SW 1271 (cell line): ENCODE results near the gene GLDC.
"Not testable (repeated sequence)": the region's sequence is repeated elsewhere in the genome, so short reads cannot be mapped to it uniquely, and the experiment has no call there.

Experiments
- DNase-seq, 2 experiments: peaks; one replicate each; lab custom pipeline; 2025; lab: John Stamatoyannopoulos, UW

Gene GLDC

DNA sequence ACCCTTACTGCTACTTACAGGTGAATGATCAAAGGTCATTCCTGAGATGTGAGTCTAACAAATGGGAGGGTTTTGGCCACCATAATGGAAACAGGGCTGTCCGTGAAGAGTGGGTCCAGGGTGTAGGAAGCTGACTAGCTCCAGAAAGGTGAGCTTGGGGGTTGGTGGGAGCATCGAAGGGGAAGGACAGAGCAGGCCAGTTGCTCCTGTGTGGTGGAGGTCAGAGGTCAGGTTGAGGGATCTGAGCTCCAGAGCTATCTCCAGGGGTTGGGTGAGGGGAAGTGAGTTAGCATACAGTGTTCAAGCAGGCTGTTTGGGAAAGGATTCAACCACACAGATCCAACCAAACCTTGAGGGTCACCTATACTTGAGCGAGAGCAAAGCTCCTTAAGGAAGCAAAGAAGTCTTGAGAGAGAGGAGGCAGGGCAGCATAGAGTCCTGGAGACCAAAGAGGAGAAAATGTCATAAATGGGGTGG, 18.7 kb upstream of the GLDC start:
- DNase-seq, result no peak

DNA sequence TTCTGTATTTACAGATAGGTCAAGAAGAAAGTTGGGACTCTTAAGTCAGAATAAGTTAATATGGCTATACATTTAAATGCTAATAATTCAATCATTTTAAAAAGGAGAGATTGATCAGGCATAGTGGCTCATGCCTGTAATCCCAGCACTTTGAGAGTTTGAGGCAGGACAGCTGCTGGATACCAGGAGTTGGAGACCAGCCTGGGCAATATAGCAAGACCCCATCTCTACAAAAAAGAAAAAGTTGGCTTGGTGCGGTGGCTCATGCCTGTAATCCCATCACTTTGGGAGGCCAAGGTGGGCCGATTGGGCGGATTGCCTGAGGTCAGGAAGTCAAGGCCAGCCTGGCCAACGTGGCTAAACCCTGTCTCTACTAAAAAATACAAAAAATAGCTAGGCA, 15.0 kb upstream of the GLDC start:
- no peak for DNase-seq

DNA sequence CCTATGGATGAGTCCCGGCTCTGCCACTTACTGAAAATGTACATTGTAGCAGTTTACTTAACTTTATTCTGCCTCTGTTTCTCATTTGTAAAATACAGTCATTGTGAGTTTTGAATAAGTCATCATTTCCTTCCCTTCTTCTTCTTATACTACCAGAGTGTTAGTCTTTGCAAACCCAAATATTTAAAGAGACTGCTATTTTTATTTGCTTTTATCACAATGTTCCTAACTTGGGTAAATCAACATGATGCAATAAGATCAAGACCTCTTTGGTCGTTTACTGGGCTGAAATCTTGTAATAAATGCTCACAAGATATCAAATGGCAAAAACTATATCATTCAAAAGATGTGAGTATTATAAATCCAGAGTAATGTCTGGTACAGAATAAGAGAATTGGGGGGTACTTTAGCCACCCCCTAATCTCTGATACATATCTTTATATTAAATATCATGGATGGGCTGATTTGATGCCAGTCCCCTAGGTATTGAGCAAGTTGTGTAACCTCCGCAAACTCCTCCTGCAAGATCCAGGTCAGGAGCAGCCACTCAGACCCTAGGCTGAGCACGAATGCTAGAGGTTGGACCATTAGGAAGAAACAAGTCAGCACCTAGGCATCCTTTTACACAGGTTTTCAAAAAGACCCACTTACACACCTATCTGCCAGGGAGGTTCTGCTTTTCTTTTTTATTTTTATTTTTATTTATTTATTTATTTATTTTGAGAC, 13.3 kb upstream of the GLDC start:
- no peak for DNase-seq

DNA sequence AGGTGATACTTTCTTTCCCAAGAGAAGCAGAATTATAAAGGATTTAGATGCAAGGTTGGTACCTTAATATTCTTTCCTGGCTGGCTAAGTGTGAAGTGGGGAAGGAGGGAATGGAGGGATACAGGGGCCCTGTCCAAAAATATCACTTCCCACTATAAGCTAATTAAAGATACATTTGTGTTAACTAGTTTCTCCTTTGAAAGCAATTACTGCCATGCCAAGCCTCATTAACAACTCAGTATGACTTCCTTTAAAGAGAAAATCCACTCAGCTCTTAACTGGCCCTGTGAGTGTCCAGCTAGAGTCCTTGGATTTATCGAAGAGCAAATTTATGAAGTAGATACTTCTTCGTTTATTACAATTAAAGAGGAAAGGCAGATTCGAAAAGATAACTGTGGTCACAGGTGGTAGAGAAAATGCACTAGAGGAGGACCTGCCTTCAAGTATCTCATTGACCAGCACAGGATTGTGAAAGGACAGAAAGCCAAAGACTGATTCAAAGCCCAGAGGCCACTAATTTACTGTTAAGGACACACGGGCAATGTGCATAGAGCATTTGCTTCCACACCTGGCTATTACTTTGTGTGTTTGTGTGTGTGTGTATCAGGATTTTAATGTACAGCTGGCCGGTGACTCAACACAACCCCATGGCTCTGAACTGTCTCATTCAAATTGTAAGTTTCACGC, 11.2 kb upstream of the GLDC start:
- no peak for DNase-seq

DNA sequence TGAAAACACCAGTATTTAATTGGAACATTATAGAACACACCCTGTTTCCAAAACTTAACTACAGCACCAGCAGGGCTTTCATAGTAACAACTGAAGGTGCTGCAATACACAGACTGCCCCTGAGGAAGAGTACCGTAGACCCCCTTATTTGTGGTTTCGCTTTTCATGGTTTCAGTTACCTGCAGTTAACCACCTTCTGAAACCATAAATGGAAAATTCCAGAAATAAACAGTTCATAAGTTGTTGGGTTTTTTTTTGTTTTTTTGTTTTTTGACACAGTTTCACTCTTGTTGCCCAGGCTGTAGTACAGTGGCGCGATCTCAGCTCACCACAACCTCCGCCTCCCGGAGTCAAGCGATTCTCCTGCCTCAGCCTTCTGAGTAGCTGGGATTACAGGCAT, 9.5 kb upstream of the GLDC start:
- no peak for DNase-seq

DNA sequence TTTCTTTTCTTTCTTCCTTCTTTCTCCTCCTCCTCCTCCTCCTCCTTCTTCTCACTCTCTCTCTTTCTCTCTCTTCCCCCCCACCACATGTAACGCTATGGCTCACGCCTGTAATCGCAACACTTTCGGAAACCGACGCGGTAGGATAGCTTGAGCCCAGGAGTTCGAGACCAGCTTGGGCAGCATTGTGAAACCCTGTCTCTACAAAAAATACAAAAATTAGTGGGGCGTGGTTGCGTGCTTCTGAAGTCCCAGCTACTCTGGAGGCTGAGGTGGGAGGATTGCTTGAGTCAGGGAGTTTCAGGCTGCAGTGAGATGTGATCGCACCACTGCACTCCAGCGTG, 736 bp upstream of the GLDC start:
- no peak for DNase-seq

DNA sequence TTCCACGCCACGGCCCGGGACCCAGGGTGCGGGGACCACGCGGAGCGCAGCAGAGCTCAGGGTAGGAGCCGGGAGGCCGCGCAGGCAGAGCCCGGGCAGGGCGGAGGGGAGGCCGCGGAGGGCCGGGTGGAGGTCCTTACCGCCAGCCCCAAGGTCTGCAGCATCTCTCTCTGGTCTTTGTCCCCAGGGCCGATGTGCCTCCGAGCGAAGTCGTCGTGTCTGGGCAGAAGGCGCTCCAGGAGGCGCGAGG, 499 bp downstream of the GLDC start:
- DNase-seq, result not testable (repeated sequence)

DNA sequence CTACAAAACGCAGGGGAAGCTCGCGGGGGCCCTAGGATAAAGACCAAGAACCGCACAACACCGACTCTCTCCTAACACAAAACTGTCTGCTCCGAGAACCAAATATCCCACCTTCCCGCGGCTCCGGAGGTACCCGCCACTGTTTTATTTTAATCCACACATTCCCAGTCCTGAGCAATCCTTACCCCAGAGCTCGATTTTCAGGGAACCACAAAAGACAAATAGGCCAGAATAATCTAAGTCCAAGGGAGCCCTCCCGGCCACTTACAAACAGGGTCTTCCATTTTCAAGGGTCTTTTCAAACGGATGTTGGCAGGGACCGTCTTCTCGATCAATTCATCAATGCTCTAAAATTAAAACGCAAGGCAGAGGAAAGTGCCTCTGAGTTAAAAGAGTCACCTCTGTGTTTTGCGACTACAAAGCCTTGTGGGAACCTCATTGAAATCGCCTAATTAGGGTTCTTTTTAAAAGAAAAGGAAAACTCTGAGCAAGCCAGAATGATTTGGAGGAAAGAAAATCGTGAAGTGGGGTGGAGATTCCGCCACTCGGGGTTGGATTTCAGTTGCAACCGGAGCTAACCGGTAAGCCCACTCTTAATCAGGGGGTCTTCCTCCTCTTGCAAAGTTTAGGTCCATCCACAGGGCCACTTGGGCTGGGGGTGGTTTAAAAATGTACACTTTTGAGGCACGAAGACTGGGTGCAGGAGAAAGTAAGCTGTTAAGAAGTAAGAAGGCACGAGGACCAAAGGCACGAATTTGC, 1.0 kb downstream of the GLDC start:
- no peak for DNase-seq

DNA sequence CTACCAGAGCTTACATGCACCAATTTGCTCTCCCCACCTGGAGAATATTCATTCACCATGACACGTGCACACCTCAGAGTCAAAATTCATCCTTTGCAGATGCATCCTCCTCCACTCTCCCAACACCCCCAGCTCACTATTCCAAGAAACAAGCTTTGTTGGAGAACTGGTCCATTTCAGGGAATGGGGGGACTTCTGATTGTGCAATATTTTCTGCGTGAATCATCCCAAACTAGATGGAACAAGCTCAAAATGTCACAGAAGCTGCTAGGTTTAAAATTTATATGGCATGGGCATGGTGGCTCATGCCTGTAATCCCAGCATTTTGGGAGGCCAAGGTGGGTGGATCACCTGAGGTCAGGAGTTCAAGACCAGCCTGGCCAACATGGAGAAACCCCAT, 3.6 kb downstream of the GLDC start:
- DNase-seq, result no peak

DNA sequence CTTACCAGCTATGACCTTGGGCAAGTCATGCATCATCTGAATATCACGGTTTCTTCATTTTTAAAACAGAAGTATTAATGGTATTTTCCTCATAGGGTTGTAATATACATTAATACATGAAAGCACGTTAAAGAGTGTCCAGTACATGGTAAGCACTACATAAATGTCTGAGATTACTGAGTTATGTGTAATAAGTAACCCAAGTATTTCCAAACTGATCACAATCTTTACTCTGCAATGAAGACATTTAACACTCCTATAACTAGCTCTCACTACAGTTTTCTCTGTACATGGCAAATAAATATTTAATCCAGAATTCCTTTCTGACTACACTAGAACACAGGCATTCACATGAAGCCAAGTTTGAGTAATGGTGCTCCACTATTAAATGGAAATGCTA, 4.0 kb downstream of the GLDC start:
- DNase-seq, result no peak

DNA sequence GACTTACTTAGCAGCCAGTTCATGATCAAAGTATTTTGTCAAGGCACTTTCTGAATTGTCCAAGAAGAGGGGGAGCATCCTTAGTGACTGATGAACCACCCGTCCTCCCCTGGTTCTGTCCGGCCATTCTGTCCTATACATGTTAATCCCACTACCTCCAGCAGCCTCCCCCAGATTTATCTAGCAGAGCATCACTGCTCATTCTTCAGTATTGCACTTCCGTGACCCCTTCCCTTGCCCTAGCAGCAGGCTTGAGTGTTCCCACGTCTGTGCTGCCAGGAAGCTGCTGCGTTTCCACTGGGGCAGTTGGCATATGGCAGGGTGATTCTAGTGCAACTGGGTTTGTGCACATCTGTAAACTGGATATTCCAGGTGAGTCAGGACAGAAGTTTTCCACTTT, 4.5 kb downstream of the GLDC start:
- no peak for DNase-seq

DNA sequence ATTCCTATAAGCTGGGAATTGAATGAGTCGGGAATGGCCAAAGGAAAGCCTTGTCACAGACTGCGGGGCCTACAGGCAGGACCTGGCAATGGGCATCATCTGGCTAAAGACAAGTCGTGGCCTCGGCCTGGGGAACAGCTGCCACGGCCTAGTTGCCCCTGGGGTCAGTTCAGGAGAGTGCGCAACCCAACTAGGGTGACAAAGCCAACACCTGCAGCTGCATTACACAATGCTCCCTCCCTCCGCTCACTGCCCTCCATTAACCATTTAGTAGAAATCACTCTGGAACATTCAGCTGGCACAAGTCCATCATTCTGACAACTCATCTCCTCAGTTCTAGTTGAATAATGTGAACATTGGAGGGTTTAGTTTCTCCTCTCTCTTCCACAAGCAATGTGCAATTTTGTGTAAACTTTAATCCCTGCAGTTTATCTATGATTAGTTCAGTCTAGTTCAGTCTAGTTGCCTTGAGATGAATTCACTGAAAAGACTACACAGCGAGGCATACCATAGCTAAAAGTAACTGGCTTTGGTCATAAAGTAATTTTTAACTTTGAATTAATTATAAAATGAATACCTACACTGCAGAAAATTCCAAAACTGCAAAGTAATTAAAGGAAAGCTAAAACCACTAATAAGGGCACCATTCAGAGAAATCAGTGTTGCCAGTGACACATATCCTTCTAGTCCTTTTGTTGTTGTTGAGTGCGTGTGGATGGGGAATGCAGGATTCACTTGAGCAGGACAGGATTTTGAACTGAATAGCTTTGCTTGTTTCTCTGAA, 5.1 kb downstream of the GLDC start:
- no peak for DNase-seq

DNA sequence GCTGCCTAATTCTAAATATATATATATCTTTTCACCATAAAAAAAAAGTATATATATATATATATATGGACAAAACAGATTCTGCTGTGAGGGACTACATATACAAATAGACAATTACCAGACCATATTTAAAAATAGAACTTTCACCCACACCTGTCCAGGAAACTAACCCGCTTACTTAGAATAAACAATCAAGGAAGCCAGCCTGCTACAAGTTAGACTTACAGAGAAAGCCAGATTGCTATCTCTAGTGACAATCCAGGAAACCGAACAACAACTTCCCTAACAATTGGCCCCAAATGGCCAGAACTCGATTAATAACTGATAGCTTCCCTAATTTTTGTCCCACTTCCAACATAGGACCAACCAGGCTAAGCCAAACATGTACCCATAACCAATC, 5.9 kb downstream of the GLDC start:
- DNase-seq, result no peak

DNA sequence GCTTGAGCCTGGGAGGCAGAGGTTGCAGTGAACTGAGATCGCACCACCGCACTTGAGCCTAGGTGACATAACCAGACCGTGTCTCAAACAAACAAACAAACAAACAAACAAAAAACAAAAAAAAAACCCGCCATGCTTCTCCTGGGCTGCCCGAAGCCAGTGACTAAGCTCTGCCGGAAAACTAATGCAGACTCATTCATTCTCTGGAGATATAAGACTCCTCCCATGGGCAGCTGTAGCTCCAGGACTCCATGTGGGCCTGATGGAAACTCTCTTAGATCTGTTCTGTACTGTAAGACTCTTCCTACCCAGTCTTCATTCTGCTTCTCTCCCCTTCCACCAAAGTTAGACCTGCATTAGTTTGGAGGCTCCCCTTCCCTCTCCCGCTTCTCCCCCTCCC, 11.1 kb downstream of the GLDC start:
- DNase-seq, result no peak

DNA sequence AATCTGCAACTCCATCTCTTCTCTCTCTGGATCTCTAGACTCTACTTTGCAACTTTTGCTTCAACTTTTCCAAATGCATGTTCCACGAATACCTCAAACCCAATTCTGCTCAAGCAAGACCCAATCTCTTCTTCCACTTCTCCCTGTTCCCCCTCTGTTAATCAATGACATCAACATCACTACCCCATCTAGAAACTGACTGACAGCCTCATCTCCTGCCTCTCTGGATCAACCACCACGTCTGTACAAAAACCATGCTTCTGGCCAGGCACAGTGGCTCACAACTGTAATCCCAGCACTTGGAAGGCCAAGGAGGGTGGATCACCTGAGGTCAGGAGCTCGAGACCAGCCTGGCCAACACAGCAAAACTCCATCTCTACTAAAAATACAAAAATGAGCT, 12.2 kb downstream of the GLDC start:
- DNase-seq, result no peak

DNA sequence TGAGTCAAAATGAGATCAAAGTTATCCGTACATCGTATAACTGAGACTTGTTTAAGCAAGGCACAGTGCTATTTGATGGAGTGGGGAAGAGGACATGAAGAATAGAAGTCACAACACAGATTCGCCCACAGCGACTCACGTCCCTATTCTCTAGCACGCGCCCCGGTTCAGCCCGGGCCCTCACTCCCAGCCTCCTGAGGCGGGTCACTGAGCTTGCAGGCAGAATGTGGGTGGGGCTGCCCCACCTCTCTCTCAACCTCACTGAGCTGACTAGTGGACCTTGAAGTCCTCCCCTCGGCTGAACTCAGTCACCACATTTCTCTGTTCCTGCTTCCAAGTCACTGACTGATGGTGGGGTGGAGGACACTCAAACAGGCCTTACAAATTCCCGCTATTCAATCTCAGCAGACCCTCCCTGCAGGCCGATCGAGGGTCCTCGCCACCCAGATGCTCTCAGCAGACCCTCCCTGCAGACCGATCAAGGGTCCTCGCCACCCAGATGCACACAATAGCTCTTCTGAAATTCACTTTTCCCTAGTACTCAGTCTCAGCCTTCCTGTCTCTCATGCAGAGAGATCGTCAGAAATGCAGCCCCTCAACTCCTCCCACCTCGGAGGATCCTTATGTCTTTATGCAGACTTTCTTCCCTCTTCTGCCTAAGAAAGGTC, 12.9 kb downstream of the GLDC start:
- DNase-seq, result no peak

DNA sequence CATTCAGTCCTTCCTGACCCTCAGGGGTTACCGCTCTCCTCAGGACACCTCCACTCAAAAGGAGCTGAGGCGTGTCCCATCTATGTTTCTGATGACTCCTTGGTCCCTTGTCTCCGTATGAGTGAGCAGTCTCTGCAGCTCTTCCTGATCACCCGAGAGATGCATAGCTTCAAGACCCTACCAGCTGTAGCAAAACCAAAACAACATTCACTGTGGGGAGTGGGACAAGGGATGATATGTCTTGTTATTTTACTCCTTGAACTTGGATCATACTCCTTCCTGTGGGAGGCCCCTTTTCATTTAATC, 14.4 kb downstream of the GLDC start:
- DNase-seq, result no peak

DNA sequence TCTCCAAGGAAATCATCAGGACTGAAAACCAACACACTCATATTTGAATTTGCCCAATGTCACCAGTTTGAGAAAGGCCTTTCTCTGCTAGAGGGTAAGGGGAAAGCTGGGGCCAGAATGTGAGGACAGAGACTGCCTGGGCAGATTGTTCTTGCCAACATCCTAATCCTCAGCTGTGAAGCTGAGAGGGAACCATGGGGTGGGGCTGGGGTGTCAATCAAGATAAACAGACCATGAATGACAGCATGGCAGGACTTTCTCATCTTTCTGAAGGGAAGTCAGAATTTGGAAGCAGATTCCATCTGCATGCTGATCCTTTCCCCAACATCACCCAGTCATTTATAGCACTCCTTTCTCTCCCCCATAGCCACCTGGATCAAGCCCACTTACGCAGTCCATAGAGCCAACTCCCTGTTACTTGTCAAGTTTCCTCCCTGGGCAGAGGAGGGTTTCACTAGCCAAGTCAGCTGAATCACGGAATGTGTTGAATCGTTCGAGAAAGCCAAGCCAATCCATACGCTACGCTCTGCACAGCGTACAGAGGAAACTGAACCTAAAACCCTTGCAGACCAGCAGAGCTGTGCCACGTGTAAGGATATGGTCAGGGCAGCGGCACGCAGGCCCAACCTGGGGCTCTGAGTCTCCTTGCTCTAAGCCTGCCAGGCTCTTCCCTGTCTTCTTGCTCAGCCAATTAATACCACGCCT, 14.9 kb downstream of the GLDC start:
- DNase-seq, result no peak

DNA sequence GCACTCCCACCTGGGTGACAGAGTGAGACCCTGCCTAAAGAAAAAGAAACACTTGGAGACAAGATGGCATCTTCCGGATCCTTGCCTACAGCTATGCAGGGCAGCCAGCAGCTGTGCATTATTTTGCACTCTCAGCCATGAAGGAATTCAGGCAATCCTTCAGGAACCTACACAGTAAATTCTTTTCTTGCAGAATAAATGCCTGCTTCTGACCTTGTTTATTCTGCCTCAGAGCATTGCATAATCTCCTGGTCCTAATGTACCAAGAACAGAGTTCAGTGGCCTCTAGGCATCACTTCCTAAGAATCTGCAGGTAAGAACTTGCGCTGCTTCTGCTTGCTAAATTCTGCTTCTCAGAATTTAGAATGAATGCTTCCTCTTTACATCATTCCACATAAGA, 16.8 kb downstream of the GLDC start:
- no peak for DNase-seq

DNA sequence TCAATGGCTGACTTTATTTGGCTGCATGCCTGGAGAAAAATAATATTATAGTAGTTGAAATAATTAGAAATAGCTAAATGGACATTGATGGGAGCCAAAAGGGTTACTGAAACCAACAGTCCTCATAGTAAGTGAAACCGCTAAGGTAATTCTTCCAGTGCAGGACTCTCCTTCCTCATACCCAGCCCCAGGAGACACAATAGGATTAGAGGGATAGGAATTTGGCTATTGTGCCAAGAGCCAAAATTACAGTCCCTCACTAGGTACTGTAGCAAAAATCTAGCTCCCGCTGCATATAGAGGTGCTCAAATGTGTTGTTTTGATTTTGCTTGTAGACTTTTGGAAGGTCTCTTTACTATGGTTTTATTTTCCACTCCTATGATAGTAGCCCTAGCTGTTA, 20.2 kb downstream of the GLDC start:
- no peak for DNase-seq

DNA sequence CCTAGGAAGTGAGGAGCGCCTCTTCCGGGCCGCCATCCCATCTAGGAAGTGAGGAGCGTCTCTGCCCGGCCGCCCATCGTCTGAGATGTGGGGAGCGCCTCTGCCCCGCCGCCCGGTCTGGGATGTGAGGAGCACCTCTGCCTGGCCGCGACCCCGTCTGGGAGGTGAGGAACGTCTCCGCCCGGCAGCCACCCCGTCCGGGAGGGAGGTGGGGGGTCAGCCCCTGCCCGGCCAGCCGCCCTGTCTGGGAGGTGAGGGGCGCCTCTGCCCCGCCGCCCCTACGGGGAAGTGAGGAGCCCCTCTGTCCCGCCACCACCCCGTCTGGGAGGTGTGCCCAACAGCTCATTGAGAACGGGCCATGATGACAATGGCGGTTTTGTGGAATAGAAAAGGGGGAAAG, 22.7 kb downstream of the GLDC start:
- DNase-seq, result not testable (repeated sequence)

DNA sequence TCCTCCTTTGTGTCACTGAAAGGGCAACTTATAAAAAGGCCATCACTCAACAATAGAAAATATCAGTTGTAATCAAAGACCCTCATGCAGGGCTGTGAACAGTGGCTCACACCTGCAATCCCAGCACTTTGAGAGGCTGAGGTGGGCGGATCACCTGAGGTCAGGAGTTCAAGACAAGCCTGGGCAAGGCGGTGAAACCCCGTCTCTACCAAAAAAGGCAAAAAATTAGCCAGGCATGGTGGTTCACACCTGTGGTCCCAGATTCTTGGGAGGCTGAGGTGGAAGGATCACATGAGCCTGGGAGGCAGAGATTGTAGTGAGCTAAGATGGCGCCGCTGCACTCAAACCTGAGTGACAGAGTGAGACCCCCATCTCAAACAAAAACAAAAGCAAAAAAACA, 24.7 kb downstream of the GLDC start:
- no peak for DNase-seq
